KBM-7 (cell line): ENCODE results near the gene ZNF367.

Experiments
- DNase-seq: peaks from one replicate; pipeline ENCODE4 v3.0.0-alpha.2; 2015
- in situ Hi-C: fragments of 300-500 bp; cut with MboI; formaldehyde crosslinking; loops from 2 replicates; pipeline ENCODE4 v1.14.3; 2020; ENCODE audit warnings: low sequenced_read_pairs, low pct_unique_long_range_greater_than_20kb, mixed read lengths

ZNF367 gene

DNA sequence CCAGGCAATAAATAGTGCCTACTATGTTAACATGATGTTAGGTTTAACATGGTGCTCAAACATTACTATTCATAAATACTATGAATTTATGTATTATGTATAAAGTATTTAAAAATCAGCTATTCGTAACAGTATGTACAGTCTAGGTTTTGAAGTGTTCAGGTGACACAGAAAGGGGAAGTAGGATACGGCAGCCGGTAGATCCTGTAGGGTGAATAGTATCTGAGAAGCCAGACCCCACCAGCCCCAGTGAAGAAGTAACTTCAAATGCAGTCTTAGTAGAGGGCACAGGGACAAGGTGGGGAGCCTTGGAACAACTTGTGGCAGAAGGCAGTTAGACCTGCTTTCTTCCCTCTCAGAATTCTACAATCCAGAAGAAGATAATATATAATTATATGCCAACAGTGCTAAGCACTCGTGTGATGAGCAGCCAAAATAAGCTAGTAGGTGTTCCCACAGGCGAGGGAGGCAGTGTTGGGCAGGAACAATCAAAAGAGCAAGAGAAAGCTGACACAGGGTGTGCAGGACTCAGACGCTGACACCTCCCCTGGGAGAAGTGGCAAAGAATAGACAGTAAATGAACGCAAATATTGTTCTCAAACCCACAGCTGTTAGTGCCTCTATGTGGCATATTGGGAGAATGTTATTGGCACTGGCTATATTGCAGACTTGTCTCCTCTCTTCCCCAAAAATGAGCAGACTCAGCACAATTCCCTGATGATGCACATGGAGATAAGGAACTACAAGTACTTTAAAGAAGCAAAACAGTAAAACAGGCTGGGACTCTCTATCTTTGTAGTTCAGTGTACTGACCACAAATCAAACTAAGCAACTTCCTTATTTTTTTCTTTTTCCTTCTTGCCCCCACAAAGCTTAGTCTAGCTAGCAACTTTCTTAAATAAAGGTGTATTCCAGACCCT is 4.6 kb downstream of the ZNF367 start:
- DNase-seq = peak; percentile 90
- in situ Hi-C loops = no loop called here

GRCh38 chr9:96412174-96412913 is 5.8 kb downstream of the ZNF367 start:
- in situ Hi-C loops = no loop called here
- DNase-seq = no peak

- in situ Hi-C loops = no loop called here
- DNase-seq = no peak
These were observed 6.9 kb downstream of the ZNF367 start for GRCh38 chr9:96411129-96411838.

DNA sequence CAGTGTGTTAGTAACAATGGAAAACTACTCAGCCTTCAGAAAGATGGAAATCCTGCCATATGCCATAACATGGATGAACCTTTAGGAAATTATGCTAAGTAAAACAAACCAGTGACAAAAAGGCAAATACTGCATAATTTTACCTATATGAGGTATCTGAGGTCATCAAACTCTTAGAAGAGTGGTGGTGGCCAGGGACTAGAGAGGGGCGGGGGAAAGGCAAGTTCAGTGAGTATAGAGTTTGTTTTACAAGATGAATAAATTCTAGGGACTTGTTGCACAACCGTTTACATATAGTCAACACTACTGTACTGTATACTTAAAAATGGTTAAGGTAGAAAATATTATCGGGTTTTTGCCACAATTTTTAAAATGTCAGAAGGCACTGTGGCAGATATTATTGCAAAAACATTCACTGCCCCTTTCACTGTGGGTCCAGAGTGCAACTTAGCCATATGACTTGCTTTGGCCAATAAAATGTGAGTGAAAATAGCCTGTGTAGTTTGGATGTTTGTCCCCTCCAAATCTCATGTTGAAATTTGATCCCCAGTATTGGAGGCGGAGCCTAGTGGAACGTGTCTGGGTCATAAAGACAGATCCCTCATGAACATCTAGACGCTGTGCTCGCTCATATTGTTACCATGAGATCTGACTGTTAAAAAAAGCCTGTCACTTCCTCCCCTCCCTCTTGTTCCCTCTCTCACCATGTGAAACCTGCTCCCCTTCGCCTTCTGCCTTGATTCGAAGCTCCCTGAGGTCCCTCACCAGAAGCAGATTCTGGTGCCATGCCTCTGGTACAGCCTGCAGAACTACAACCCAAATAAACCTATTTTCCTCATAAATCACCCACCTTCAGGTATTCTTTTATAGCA is 9.5 kb downstream of the ZNF367 start:
- in situ Hi-C loops = no loop called here
- no peak for DNase-seq

- in situ Hi-C loops = no loop called here
- no peak for DNase-seq
These were observed 17.8 kb downstream of the ZNF367 start for GRCh38 chr9:96400132-96400910.

DNA sequence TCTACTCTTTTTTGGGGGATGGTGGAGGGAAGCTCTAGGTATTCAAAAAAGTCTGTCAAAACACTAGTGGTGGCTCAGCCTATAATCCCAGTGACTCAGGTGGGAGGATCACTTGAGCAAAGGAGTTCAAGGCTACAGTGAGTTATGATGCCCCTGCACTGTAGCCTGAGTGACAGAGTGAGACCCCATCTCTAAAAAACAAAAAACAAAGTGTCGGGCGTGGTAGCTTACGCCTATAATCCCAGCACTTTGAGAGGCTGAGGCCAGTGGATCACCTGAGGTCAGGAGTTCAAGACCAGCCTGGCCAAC is 18.9 kb downstream of the ZNF367 start:
- in situ Hi-C loops = no loop called here

DNA sequence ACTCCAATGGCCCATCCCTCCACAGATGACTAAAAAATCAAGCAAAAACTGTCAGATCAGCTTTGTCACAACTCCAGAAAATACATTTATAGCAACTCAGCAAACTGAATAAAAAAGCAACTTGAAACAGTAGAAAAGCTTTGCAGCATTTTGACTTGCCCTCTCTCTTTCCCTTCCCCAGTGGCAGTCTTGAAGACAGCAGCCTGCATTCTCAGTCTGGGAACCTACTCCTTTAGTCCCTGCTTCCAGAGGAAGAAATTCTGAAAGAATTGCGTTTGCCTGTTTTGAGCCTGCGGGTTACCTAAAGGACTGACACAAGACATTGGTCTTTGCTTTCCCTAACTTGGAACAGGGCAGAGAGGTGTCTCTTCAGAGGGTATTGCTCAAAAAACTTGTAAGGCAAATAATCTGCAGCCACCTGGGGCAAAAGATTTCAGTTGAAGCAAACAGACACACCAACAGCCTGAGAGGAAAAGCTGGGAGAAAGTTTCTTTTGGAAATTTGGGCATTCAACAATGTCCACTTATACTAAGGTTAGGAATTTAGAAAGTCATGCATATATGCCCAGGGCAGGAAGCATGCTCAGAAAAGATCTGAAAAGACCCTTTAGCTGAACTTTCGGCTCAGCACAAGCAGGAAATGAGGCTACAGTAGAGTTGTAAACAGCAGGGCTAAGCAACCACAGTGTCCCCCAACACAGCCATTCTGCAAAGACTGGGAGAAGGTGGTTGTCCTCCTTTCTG is 19.4 kb downstream of the ZNF367 start:
- in situ Hi-C loops = no loop called here
- no peak for DNase-seq

More for the DNA sequence above, 18.9 kb downstream of the ZNF367 start:
- DNase-seq = no peak

GRCh38 chr9:96395964-96396363 is 22.2 kb downstream of the ZNF367 start:
- no peak for DNase-seq
- in situ Hi-C loops = no loop called here

DNA sequence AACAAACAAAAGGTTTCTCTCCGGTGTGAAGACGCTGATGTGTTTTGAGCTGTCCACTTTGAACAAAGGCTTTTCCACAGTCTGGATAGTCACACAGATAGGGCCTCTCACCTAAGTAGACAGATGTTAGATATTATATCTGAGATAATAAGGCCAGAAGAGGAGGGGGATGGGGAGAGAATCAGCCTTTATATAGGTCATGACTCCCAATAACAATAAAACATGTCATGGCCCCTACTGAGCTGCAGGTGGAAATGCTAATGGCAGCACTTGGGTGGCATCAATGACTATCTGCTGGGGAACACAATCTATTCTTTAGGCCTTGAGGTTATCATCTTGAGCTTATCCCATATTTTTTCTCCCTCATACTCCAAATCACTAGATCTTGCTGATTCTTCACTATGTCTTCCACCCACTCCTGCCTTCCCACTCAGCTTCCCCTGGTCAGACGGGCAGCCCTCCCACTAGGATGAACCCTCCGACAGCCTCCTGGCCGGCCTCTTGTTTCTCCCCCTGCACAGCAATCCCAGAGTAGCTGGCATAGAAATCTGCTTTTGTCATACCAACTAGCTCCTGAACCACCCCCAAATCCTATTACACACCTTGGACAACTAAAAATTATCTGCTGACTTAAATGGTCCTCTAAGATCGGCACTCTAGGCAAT is 23.2 kb downstream of the ZNF367 start:
- no peak for DNase-seq
- in situ Hi-C loops = no loop called here

DNA sequence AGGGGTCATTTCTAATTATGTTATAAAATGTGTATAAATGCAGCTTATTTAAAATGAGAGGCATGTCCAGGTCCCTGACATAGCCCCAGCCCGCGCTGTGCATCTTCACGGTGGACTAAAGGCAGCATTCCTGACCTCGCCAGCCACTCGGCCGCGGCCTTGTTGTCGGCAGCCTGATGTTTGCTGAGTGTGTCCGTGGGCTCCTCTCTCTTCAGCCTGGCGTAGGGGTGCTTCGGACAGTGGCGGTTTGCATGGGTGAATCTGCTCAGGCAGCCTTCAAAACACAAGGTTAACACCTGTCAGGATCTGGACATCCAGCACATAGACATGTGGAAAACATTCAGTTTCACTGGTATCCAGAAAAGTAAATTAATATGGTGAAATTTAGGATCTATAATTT is 25.9 kb downstream of the ZNF367 start:
- DNase-seq = no peak
- in situ Hi-C loops = no loop called here

DNA sequence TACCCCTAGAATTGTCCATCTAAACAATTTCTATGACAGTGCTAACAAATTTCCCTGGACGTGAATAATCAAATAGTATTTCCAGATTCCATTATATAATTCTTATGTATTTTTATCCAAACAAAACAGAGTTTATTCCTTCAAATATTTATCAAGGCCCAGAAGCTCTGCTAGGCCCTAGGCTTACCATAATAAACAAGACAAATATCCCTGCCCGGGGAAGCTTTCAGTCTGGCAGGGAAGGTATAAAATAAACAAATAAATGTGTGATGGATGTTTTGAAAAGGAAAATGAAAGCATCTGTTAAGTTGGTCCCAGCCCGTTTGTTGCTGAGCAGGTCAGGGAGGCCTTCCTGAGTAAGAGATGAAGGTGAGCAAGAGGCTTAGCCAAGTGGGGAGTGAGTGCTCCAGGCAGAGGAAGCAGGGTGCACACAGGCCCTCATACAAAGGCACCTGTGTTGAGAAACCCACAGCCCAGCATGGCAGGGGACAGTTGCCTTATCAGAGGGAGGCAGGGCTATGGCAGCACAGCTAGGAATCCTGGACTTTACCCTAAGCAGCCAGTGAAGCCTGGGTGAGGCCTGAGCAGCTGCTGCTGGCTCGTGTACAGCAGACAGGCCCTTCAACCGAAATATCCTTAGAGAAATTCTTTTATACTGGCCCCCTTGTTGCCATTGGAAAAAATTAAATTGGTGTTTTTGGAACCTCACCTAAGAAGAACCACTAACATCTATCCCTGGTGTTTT is 27.0 kb downstream of the ZNF367 start:
- no peak for DNase-seq
- in situ Hi-C loops = no loop called here

GRCh38 chr9:96388144-96388543 is 30.0 kb downstream of the ZNF367 start:
- in situ Hi-C loops = no loop called here

GRCh38 chr9:96386157-96386556 is 32.0 kb downstream of the ZNF367 start:
- in situ Hi-C loops = no loop called here

More at GRCh38 chr9:96388144-96388543, 30.0 kb downstream of the ZNF367 start:
- DNase-seq = no peak

GRCh38 chr9:96383165-96383942 is 34.8 kb downstream of the ZNF367 start, which contains the start of gene SLC35D2:
SLC35D2 (minus strand) TSS chr9:96383711; CDS start chr9:96383634, 77 bp downstream.
- peak; percentile 41 for DNase-seq
- in situ Hi-C loops = no loop called here

More at GRCh38 chr9:96386157-96386556, 32.0 kb downstream of the ZNF367 start:
- no peak for DNase-seq

- no peak for DNase-seq
- in situ Hi-C loops = no loop called here
These were observed 35.4 kb downstream of the ZNF367 start for GRCh38 chr9:96382839-96383164.

- in situ Hi-C loops = no loop called here
- no peak for DNase-seq
These were observed 36.0 kb downstream of the ZNF367 start for GRCh38 chr9:96382175-96382574.
